ENCODE measurements around the gene RERE.

Gene RERE

DNA sequence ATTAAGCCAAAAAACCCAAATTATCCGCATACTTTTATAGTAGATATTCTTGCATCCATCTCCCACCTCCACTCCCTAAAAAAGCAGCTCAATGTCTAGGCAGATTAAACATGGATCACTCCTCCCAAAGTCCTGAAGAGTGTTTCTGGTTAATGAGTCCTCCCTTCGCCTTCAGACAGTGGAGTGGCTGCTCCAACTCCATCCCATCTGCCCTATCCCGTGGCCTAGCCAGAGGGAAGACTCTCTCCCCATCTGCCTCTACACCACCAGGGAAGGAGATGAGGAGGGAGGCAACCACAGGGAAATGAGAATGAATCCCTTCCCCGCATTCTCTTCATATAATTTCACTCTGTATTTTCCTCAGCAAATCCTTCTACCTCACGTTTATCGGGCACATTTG, 395.7 kb downstream of the RERE start:
- H3K9me3 ChIP-seq (ENCODE audit: control insufficient read depth, insufficient read depth, low read depth, low read length): no peaks in the 10 kb centered on the region
- H3K4me1 ChIP-seq (ENCODE audit: control insufficient read depth, insufficient read depth, low read length): peaks cover 10% of the 10 kb centered on the region; the same call in 1 of the 2 replicates
- peak overlapping the region; percentile 22 for H3K4me3 ChIP-seq (ENCODE audit: low read depth, low read length)
- POLR2A ChIA-PET: interaction anchor here (0.5 kb wide), 1 partner anchor 21 kb away, joined by 4 read pairs; no protein-coding TSS in a partner anchor
- 0 out of 2 replicates have a peak, but pooled peaks have one; percentile 16 for TF ChIP-seq IKZF3 (tag by site-specific recombination; IDR thresholded peaks at IDR 0.05)
- TF ChIP-seq, protein P1, sequence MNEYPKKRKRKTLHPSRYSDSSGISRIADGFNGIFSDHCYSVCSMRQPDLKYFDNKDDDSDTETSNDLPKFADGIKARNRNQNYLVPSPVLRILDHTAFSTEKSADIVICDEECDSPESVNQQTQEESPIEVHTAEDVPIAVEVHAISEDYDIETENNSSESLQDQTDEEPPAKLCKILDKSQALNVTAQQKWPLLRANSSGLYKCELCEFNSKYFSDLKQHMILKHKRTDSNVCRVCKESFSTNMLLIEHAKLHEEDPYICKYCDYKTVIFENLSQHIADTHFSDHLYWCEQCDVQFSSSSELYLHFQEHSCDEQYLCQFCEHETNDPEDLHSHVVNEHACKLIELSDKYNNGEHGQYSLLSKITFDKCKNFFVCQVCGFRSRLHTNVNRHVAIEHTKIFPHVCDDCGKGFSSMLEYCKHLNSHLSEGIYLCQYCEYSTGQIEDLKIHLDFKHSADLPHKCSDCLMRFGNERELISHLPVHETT (tag by site-specific recombination; IDR thresholded peaks at IDR 0.05): no peak
- TF ChIP-seq ZNF600 (tag by site-specific recombination; IDR thresholded peaks at IDR 0.05): peak; percentile 26; the same call in 1 of the 2 replicates
- TF ChIP-seq WT1 (tag by site-specific recombination; IDR thresholded peaks at IDR 0.05): peak; percentile 91
- no peak for TF ChIP-seq ZNF274 (IDR thresholded peaks at IDR 0.05; ENCODE audit: low read length)
- TF ChIP-seq ZNF274 (tag by site-specific recombination; IDR thresholded peaks at IDR 0.05; ENCODE audit: borderline replicate concordance): no peak
- TF ChIP-seq ZNF138 (tag by site-specific recombination; IDR thresholded peaks at IDR 0.05; ENCODE audit: borderline replicate concordance): no peak
- peak; percentile 54; the same call in 1 of the 2 replicates for TF ChIP-seq ZBTB17 (tag by site-specific recombination; IDR thresholded peaks at IDR 0.05)
- no peak for TF ChIP-seq ZNF629 (tag by site-specific recombination; IDR thresholded peaks at IDR 0.05)
- TF ChIP-seq ZNF501 (tag by site-specific recombination; IDR thresholded peaks at IDR 0.05): no peak
- no peak for TF ChIP-seq ZFP37 (tag by site-specific recombination; IDR thresholded peaks at IDR 0.05)
- peak; percentile 64; the same call in 1 of the 2 replicates for TF ChIP-seq PRDM1 (tag by site-specific recombination; IDR thresholded peaks at IDR 0.05)
- TF ChIP-seq ZNF366 (tag by site-specific recombination; conservative IDR thresholded peaks at IDR 0.05): 0 out of 2 replicates have a peak, but pooled peaks have one; percentile 12
- no peak overlapping the region for H3K27ac ChIP-seq (ENCODE audit: extremely low read depth, low read depth, low read length)
- CTCF ChIA-PET: interaction anchor here (0.7 to 1.3 kb wide), 3 partner anchors 13 to 428 kb away, joined by 3 to 5 read pairs (median 4); no protein-coding TSS in a partner anchor
- peaks cover 0 to 31% of the 10 kb centered on the region in 2 experiments; a peak in 2 of 3 replicates for H3K36me3 ChIP-seq (ENCODE audit: control insufficient read depth in 2 of 2, insufficient read depth in 1 of 2, low read length in 2 of 2)

- TF ChIP-seq OVOL3 (tag by site-specific recombination; IDR thresholded peaks at IDR 0.05) (no peak), ZBTB11 (tag by site-specific recombination; conservative IDR thresholded peaks at IDR 0.05; ENCODE audit: low read depth) (no peak), ZNF341 (tag by site-specific recombination; IDR thresholded peaks at IDR 0.05; ENCODE audit: low read depth) (no peak), ZNF157 (tag by site-specific recombination; IDR thresholded peaks at IDR 0.05) (no peak), ZNF174 (tag by site-specific recombination; IDR thresholded peaks at IDR 0.05) (no peak), ZNF580 (tag by site-specific recombination; IDR thresholded peaks at IDR 0.05) (no peak), ZNF433 (tag by site-specific recombination; IDR thresholded peaks at IDR 0.05; ENCODE audit: low read depth) (no peak), ZNF221 (tag by site-specific recombination; IDR thresholded peaks at IDR 0.05; ENCODE audit: borderline replicate concordance) (no peak), ZNF155 (tag by site-specific recombination; IDR thresholded peaks at IDR 0.05) (no peak)
- TF ChIP-seq, protein P2, sequence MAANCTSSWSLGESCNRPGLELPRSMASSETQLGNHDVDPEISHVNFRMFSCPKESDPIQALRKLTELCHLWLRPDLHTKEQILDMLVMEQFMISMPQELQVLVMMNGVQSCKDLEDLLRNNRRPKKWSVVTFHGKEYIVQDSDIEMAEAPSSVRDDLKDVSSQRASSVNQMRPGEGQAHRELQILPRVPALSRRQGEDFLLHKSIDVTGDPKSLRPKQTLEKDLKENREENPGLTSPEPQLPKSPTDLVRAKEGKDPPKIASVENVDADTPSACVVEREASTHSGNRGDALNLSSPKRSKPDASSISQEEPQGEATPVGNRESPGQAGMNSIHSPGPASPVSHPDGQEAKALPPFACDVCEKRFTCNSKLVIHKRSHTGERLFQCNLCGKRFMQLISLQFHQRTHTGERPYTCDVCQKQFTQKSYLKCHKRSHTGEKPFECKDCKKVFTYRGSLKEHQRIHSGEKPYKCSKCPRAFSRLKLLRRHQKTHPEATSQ (tag by site-specific recombination; IDR thresholded peaks at IDR 0.05): no peak
- TF ChIP-seq, protein P3, sequence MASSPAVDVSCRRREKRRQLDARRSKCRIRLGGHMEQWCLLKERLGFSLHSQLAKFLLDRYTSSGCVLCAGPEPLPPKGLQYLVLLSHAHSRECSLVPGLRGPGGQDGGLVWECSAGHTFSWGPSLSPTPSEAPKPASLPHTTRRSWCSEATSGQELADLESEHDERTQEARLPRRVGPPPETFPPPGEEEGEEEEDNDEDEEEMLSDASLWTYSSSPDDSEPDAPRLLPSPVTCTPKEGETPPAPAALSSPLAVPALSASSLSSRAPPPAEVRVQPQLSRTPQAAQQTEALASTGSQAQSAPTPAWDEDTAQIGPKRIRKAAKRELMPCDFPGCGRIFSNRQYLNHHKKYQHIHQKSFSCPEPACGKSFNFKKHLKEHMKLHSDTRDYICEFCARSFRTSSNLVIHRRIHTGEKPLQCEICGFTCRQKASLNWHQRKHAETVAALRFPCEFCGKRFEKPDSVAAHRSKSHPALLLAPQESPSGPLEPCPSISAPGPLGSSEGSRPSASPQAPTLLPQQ (tag by site-specific recombination; IDR thresholded peaks at IDR 0.05): no peak
- Histone ChIP-seq H3K4me3 (ENCODE audit: low read depth, low read length) (no peak overlapping the region), H3K27ac (ENCODE audit: extremely low read depth, low read depth, low read length) (no peak overlapping the region), H3K4me1 (ENCODE audit: control insufficient read depth, insufficient read depth, low read length) (peaks cover 14% of the 10 kb centered on the region; the same call in 1 of the 2 replicates), H3K36me3 (ENCODE audit: control insufficient read depth in 2 of 2, insufficient read depth in 1 of 2, low read length in 2 of 2) (peaks cover 0 to 36% of the 10 kb centered on the region in 2 experiments; a peak in 2 of 3 replicates), H3K9me3 (ENCODE audit: control insufficient read depth, insufficient read depth, low read depth, low read length) (no peaks in the 10 kb centered on the region)
- ChIA-PET POLR2A (no interaction called here), CTCF (interaction anchor here (0.6 kb wide), 1 partner anchor 58 kb away, joined by 3 read pairs; no protein-coding TSS in a partner anchor)
Observed at GRCh38 chr1:8420318-8420717, 397.1 kb downstream of the RERE start.

All from HEK293 (cell line).